ENCODE results near the gene F2.

DNA sequence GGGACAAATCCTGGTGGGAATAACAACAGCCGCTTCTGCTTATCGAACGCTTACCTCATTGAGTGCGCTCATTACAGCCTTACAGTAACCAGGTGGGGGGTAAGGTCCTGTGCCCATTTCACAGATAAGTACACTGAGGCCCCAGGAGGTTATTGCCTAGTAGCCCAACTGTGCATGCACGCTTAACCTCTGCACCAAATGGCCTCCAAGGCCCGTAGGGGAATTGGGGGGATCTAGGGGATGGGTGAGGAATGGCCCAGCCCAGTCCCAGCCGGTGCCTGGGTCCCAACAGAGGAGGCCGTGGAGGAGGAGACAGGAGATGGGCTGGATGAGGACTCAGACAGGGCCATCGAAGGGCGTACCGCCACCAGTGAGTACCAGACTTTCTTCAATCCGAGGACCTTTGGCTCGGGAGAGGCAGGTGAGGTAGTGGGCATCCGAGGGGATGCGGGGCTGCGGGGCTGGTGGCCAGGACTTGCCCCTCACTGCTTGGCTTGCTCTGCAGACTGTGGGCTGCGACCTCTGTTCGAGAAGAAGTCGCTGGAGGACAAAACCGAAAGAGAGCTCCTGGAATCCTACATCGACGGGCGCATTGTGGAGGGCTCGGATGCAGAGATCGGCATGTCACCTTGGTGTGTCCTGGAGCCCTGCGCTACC, 7.3 kb downstream of the F2 start:
- TF ChIP-seq CTCF (IDR thresholded peaks at IDR 0.05) (no peak), POLR2A (IDR thresholded peaks at IDR 0.05) (no peak)
